HG02763 (cell line): ENCODE results near the gene HRCT1.
"Not testable (repeated sequence)": the region's sequence is repeated elsewhere in the genome, so short reads cannot be mapped to it uniquely, and the experiment has no call there.

Experiments
- ATAC-seq: cut with Tn5 transposase; IDR thresholded peaks from one replicate; pipeline ENCODE4 v1.9.1; 2021; ENCODE audit warnings: mild to moderate bottlenecking, moderate library complexity; ENCODE audit not compliant: unreplicated experiment

Gene HRCT1

GRCh38 chr9:35915681-35916294 lies 9.8 kb downstream of the HRCT1 start:
- no peak for ATAC-seq

GRCh38 chr9:35917261-35917660 lies 11.3 kb downstream of the HRCT1 start:
- ATAC-seq: no peak

- ATAC-seq: no peak
Measured at GRCh38 chr9:35918780-35919179, 12.8 kb downstream of the HRCT1 start.

- ATAC-seq: no peak
Measured at GRCh38 chr9:35919212-35920008, 13.4 kb downstream of the HRCT1 start.

GRCh38 chr9:35920051-35920620 lies 14.1 kb downstream of the HRCT1 start:
- ATAC-seq: no peak

- ATAC-seq: no peak
Measured at GRCh38 chr9:35923598-35923926, 17.6 kb downstream of the HRCT1 start.

GRCh38 chr9:35923927-35924763 lies 18.1 kb downstream of the HRCT1 start:
- ATAC-seq: no peak

- ATAC-seq: no peak
Measured at GRCh38 chr9:35928591-35929452, 22.8 kb downstream of the HRCT1 start.

- ATAC-seq: no peak
Measured at GRCh38 chr9:35929453-35929718, 23.4 kb downstream of the HRCT1 start.

- ATAC-seq: no peak
Measured at GRCh38 chr9:35930521-35930920, 24.5 kb downstream of the HRCT1 start.

- ATAC-seq: no peak
Measured at GRCh38 chr9:35930989-35931388, 25.0 kb downstream of the HRCT1 start.

- no peak for ATAC-seq
Measured at GRCh38 chr9:35932735-35933134, 26.7 kb downstream of the HRCT1 start.

- no peak for ATAC-seq
Measured at GRCh38 chr9:35933550-35934067, 27.6 kb downstream of the HRCT1 start.

GRCh38 chr9:35934069-35934468 lies 28.1 kb downstream of the HRCT1 start:
- not testable (repeated sequence) for ATAC-seq

- no peak for ATAC-seq
Measured at GRCh38 chr9:35935261-35935660, 29.3 kb downstream of the HRCT1 start.

GRCh38 chr9:35935755-35936509 lies 29.9 kb downstream of the HRCT1 start:
- ATAC-seq: no peak

GRCh38 chr9:35937227-35937626 lies 31.2 kb downstream of the HRCT1 start:
- ATAC-seq: no peak

GRCh38 chr9:35938474-35939356 lies 32.7 kb downstream of the HRCT1 start:
- ATAC-seq: no peak
